Fibroblast of the aortic adventitia (primary cell): ENCODE data around the gene FBXL17. TPM values are rescaled to one million over a fixed set of nuclear protein-coding genes. Genes with fewer than 3 reads are reported as not detected.

ENCODE experiments used
- DNase-seq: peaks from one replicate; pipeline ENCODE4 v3.0.0-alpha.2; 2010; ENCODE audit warnings: low read depth
- H3K4me3 ChIP-seq: 2 replicates; pipeline ENCODE4 v1.5.1; 2011; ENCODE audit warnings: low read depth, mild to moderate bottlenecking, control low read depth, low read length, moderate library complexity
- total RNA-seq: library from RNA; depleted of rRNA; stranded (reverse); fragments of >200 nt; gene quantifications from 2 replicates; pipeline ENCODE4 v1.2.3, GENCODE V29; 2012; ENCODE audit warnings: low replicate concordance
- TF ChIP-seq, protein P1 (sequence below): IDR thresholded peaks from 2 replicates; pipeline ENCODE4 v1.5.1; 2011; ENCODE audit warnings: mild to moderate bottlenecking, low read length, control low read depth, inconsistent platforms; ENCODE audit not compliant: insufficient read depth

Gene FBXL17
- total RNA-seq, 1 donor, result 19.7 TPM

DNA sequence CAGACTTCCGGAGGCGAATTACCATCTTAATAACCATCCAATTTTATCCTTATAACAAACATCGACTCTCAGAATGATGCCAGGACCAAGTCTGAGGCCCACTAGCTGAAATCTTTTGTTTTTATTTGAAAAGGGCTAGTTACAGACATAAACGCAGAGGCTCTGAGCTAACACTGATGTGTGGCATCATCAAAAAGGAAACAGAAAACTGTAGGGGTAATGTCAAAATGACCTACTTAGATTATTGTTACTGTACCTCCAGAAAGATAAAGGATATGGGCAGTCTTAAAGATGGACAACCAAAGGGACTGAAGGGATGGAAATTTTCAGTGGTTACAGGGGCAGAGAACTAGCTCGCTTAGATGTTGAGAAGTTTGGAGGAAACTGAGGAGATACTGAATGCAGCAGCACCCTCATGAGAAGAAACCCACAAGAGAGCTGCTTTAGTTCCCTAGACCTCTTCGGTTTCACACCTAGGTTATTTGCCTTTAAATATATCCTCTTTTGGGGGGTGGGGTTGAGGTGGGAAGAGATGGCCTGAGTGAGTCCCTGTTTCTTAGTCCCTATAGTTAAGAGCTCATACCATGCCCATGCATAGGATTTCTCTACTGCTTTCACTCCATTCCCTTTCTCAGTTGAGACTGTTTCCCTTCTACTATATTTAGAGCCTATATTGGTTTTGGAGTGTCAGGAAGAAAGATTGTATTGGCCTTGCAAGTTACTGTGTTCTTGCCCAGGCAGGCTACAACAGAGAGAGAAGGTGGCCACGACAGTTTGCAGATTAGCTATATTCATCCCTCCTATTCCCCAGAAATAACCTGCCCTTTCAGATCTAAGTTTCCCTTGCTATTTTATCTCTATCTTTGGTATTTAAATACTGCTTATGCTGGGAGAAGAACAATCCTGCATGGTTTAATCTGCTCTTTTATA is 390.8 kb downstream of the FBXL17 start:
- H3K4me3 ChIP-seq, result no peak overlapping the region
- TF ChIP-seq, protein P1, sequence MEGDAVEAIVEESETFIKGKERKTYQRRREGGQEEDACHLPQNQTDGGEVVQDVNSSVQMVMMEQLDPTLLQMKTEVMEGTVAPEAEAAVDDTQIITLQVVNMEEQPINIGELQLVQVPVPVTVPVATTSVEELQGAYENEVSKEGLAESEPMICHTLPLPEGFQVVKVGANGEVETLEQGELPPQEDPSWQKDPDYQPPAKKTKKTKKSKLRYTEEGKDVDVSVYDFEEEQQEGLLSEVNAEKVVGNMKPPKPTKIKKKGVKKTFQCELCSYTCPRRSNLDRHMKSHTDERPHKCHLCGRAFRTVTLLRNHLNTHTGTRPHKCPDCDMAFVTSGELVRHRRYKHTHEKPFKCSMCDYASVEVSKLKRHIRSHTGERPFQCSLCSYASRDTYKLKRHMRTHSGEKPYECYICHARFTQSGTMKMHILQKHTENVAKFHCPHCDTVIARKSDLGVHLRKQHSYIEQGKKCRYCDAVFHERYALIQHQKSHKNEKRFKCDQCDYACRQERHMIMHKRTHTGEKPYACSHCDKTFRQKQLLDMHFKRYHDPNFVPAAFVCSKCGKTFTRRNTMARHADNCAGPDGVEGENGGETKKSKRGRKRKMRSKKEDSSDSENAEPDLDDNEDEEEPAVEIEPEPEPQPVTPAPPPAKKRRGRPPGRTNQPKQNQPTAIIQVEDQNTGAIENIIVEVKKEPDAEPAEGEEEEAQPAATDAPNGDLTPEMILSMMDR, result no peak
- DNase-seq, result no peak

DNA sequence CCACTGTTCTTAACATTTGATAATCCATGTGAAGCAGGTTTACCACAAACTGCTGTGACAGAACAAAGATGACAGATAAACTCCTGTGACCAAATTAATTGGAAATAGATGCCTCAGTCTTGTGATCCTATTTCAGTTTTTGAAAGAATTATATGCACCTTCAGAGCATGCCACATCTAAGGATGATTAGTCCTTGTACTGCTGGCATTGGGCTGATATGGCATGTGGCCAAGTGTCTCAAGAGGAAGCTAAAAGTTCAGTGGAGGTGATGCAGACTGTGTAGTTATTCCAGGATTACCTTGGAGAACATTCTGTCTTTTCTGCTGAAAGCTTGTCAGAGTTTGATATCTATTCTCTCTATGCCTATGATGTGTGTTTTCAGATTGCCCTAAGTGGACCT is 396.8 kb downstream of the FBXL17 start:
- no peak for DNase-seq
- H3K4me3 ChIP-seq, result no peak overlapping the region
- TF ChIP-seq, protein P1, result no peak

DNA sequence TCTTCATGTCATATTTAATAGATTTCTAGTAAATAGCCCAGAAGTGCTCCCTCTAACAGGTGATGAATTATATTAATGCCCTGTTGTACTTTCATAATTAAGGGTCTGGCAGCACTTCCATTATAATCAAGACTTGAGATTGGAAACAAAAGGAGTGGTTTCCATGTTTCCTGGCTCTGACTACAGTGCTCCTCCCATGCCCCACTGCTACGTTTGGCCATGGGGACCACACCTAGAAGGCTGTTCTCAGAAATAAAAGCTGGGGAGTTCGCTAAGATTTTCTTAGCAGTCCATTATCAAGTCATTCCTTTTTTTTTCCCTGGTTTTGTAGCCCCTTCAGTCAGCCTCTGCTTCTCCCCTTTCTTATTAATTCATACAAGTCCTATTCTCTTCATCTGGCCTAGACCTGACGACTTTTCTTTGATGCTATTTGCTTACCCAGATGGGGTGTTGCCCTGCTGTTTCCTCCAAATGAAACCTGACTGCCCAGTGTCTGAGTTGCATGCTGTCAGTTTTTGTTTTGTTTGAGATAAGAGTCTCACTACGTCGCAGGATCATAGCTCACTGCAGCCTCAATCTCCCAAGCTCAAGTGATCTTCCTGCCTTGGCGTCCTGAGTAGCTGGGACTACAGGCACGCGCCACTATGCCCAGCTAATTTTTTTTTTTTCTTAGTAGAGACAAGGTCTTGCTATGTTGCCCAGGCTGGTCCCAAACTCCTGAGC is 399.0 kb downstream of the FBXL17 start:
- H3K4me3 ChIP-seq, result no peak overlapping the region
- no peak for DNase-seq
- TF ChIP-seq, protein P1, result no peak

DNA sequence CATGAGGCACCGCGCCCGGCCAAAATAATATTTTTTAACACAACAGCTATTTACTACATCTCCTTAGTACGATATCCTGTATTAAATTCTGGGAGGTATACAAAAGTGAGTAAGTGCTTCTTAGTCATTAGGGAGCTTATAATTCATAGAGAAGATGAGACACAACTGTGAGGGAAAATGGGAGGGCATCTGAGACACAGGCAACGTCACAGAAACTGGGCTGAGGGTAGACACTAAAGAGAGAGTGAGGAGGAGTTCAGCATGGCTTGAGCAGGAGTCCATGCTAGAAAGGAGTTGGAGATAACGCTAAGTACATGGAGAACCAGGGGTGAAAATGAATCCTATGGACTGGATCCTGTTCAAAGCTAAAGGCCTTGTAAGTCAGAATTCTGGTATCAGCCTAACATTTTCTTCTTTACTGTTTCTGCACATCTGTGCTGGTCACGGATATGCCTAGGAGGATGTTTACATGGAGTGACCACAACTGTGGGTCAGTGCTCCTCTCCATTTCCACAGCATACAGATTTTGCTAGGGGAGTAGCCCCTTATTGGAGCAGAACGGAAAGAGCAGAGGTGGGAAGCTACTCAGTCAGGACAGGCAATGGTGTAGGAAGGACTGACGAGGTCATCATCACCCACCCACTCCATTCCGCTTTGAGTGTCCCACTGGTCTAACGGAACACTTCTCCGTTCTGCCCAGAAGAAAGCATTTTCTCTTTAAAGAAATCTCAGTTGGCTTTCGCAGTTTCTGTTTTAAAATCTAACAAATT is 400.8 kb downstream of the FBXL17 start:
- DNase-seq, result no peak
- H3K4me3 ChIP-seq, result no peak overlapping the region
- TF ChIP-seq, protein P1, result no peak

DNA sequence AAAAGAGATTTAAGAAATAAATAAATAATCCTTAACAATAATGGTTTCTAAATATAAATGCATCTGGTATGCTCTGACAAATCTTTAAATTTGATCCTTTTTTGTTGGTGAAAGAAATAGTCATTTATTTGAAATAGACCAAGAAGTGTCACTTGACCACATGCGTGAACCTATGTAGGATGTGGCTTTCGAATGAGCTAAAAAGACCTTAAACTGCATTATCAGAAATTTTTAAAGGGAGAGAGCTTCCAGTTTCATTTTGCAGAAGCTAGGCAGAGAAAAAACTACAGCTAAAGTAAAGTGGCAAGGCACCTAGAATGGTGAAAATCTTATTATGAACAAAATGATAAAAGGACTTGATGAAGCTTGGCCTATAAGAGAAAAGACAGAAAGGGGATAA is 402.0 kb downstream of the FBXL17 start:
- TF ChIP-seq, protein P1, result no peak
- H3K4me3 ChIP-seq, result no peak overlapping the region
- no peak for DNase-seq

DNA sequence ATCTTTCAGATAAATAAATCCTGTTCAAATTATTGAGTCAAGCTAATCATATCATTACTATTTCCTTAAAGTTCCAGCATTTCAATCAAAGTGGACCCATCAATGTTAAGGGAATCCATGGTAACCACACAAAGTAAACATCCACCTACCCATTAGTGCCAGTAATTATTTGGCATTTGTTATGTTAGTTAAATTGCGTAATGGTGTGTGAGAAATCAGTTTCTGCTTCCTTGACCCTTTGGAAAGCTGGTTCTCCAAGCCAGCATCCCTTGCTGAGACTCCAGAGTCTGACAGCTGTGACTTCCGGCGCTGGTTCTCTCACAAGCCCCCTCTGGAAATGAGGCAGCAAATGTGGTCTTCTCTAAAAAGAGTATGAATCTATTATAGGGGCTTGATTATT is 402.6 kb downstream of the FBXL17 start:
- peak; percentile 4 for DNase-seq
- no peak overlapping the region for H3K4me3 ChIP-seq
- TF ChIP-seq, protein P1, result no peak
